HG03280 (cell line): Measurements from ENCODE around the gene ARHGAP21.

Experiments used
- ATAC-seq: cut with Tn5 transposase; IDR thresholded peaks from one replicate; pipeline ENCODE4 v1.9.1; 2021; ENCODE audit warnings: mild to moderate bottlenecking, moderate library complexity; ENCODE audit not compliant: unreplicated experiment

ARHGAP21 gene

DNA sequence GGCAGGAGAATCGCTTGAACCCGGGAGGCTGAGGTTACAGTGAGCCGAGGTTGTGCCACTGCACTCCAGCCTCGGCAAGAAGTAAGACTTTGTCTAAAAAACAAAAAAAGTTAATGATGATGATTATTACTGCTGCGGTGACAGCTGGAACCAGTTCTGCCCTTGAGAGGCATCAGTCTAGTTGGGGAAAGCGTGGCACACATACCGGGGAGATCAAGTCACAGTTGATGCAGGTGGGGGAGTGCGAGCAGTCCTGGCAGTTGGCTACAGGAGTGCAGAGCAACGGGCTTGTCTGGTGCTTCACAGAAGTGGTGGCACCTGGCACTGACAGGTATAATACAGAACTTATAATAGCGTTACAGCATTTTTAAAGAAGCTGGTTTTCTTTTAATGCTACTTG lies 173.0 kb downstream of the ARHGAP21 start:
- no peak for ATAC-seq

DNA sequence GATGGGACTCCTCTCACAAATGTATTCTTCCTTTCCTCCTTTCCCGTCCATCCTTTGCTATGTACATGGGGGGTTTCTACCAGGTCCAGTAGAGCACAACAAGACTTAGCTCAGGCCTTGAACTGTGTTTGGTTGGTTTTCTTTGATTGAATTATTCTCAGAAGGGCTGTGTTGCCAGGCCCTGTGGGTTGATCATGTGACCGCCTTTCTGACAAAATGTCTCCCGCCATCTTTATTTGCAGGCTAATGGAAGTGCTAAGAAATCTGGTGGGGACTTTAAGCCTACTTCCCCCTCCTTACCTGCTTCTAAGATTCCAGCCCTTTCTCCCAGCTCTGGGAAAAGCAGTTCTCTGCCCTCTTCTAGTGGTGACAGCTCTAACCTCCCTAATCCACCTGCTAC lies 178.1 kb downstream of the ARHGAP21 start:
- ATAC-seq = no peak

DNA sequence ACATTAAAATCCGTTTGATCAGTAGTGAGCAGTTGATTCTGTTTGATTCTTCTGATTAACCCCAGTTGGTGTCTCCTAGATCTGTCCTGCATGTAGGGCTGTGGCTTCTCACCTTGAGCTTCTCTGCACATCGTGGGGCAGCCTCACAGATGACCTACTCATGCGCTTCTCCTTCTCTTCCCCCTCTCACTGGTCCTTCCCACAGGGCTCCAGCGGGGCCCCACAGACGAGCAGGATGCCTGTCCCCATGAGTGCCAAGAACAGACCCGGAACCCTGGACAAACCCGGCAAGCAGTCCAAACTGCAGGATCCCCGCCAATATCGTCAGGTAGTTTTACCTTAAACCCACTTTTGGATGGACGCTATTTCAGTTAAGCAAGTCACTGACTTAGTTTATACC lies 178.9 kb downstream of the ARHGAP21 start:
- no peak for ATAC-seq

DNA sequence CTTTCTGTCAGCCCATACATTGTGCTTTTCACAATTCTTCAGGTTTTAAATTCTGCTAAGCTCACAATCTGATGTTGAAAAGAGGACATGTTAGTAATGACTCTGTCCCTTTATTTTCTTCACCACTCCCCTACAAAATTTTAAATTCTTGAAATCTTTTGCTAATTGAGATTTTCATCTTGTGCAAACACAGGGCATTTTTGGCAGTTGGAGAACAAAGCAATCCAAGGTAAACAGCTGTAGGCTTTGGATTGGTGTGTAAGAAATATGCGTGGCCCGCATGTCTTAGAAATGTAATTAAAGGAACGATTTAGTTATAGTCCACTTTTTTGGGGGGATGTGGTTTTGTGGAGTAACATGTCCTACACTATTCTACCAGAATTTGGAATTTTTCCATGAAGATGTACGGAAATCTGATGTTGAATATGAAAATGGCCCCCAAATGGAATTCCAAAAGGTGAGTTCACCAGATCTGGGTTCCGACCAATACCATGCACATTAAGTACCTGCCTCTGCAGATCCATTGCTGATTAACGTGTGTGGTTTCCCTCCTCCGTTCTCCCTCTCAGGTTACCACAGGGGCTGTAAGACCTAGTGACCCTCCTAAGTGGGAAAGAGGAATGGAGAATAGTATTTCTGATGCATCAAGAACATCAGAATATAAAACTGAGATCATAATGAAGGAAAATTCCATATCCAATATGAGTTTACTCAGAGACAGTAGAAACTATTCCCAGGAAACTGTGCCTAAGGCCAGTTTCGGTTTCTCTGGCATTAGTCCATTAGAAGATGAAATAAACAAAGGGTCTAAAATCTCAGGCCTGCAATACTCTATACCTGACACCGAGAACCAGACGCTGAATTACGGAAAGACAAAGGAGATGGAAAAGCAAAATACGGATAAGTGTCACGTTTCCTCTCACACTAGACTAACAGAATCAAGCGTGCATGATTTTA lies 181.1 kb downstream of the ARHGAP21 start:
- no peak for ATAC-seq

DNA sequence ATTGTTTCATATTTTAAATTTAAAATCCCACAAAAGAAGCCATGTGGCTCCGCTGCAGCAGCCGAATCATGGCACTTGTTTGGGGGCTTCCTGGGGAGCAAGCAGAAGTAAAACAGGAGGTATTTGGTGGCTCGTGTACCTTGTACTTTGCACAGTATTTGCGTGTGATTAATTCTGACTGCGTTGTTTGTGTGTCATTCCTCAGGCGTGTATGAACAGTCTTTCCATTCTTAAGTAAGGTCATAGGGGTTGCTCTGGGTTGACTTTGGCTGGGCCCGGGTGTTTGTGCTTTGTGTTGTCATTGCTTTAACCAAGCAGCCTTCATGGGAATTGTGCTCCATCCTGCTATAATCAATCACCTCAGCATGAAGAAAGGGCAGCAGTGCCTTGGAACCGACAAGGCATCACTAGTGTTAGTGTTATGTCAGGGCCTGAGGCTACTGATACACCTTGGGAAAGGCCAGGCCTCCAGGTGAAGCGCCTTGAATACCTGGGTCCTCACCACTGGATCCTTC lies 182.4 kb downstream of the ARHGAP21 start:
- no peak for ATAC-seq

DNA sequence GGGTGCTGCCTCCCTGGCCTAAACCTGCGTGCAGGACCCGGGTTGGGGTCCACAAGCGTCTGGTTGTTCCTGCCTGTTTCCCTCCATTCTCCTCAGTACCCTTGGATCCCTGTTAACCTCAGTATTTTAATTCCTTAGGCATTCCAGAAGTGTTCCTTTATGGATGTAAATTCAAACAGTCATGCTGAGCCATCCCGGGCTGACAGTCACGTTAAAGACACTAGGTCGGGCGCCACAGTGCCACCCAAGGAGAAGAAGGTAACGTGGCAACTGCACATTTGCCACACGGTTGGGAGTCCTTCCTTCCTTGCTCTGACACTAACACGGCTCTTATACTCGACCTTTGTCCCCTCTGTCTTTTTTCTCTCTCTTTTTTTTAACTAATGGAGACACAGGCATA lies 187.1 kb downstream of the ARHGAP21 start:
- ATAC-seq = no peak

DNA sequence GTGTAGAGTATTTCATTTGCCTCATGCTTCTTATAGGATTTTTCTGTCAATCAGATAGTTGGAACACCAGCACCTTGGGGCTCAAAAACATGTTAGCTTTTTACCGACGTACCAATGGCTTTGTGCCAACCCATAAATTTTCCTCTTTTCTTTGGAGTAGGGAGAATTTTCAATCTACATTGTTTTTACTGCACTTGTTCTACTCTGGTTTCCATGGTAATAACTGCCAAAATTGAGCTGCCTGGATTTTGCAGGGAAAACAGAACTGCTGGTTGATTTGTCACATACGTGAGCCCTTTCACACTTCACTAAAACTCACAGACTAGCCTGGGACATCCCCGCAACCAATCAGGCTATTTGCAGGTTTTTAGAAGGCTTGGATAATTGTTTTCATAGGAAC lies 189.7 kb downstream of the ARHGAP21 start:
- no peak for ATAC-seq
